Measurements from ENCODE around the gene HSD11B1. TPM values are rescaled to one million over a fixed set of nuclear protein-coding genes. Genes with fewer than 3 reads are reported as not detected.

HSD11B1 gene
- total RNA-seq, 2 experiments from 2014 or later = 0.33 TPM; not detected in 1

GRCh38 chr1:209728466-209728865 lies 23.8 kb downstream of the HSD11B1 start:
- H3K4me3 Mint-ChIP-seq = no peak overlapping the region
- H3K36me3 Mint-ChIP-seq (ENCODE audit: low read depth) = no peaks in the 10 kb centered on the region
- no peak for TF ChIP-seq CTCF (IDR thresholded peaks at IDR 0.05)
- ATAC-seq (ENCODE audit: poor library complexity) = no peak
- H3K27me3 ChIP-seq (ENCODE audit: control insufficient read depth in 1 of 2, insufficient read depth in 2 of 2, low read length in 2 of 2) = no peaks in the 10 kb centered on the region
- peaks cover 8% of the 10 kb centered on the region for H3K4me1 ChIP-seq (ENCODE audit: insufficient read depth, low read length)
- POLR2A ChIA-PET = interaction anchor here (1.2 to 1.6 kb wide), 2 partner anchors 9 to 28 kb away, joined by 3 to 4 read pairs; no protein-coding TSS in a partner anchor
- no peak overlapping the region for H3K27ac ChIP-seq (ENCODE audit: low read depth in 1 of 2, low read length in 2 of 2)
- no peak overlapping the region for H3K27ac Mint-ChIP-seq
- H3K9me3 ChIP-seq (ENCODE audit: control insufficient read depth in 1 of 2, insufficient read depth in 1 of 2, low read length in 2 of 2) = no peaks in the 10 kb centered on the region
- intact Hi-C loops (cut with DNase I, micrococcal nuclease) = no loop called here
- no peak overlapping the region for H3K4me3 ChIP-seq (ENCODE audit: low read length)
- no peaks in the 10 kb centered on the region for H3K27me3 Mint-ChIP-seq
- H3K36me3 ChIP-seq (ENCODE audit: insufficient read depth, low read length) = no peaks in the 10 kb centered on the region
- no peaks in the 10 kb centered on the region for H3K9me3 Mint-ChIP-seq
- CTCF ChIA-PET = no interaction called here
- DNase-seq = no peak
- H3K4me1 Mint-ChIP-seq (ENCODE audit: low read depth) = peaks cover 28% of the 10 kb centered on the region

DNA sequence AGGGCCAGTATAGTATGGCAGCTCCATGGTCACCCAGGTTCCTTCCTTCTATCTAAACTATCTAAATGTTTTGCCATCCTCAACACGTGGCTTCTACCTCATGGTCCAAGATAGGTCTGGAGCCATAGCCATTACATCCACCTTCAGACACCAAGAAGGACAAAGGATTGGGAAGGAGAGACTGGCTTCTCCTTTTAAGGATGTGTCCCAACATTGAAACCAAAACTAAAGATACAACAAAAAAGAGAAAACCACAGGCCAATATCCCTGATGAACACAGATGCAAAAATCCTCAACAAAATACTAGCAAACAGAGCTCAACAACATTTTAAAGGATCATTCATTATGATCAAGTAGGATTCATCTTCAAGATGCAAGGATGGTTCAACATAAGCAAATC lies 24.8 kb downstream of the HSD11B1 start:
- Mint-ChIP-seq H3K36me3 (ENCODE audit: low read depth) (no peaks in the 10 kb centered on the region), H3K4me3 (no peak overlapping the region), H3K27ac (no peak overlapping the region), H3K9me3 (no peaks in the 10 kb centered on the region), H3K4me1 (ENCODE audit: low read depth) (peaks cover 19% of the 10 kb centered on the region), H3K27me3 (no peaks in the 10 kb centered on the region)
- TF ChIP-seq CTCF (IDR thresholded peaks at IDR 0.05) = no peak
- Histone ChIP-seq H3K4me1 (ENCODE audit: insufficient read depth, low read length) (no peaks in the 10 kb centered on the region), H3K27me3 (ENCODE audit: control insufficient read depth in 1 of 2, insufficient read depth in 2 of 2, low read length in 2 of 2) (no peaks in the 10 kb centered on the region), H3K4me3 (ENCODE audit: low read length) (no peak overlapping the region), H3K9me3 (ENCODE audit: control insufficient read depth in 1 of 2, insufficient read depth in 1 of 2, low read length in 2 of 2) (no peaks in the 10 kb centered on the region), H3K36me3 (ENCODE audit: insufficient read depth, low read length) (no peaks in the 10 kb centered on the region), H3K27ac (ENCODE audit: low read depth in 1 of 2, low read length in 2 of 2) (no peak overlapping the region)
- no peak for ATAC-seq (ENCODE audit: poor library complexity)
- intact Hi-C loops (cut with DNase I, micrococcal nuclease) = no loop called here
- no peak for DNase-seq
- CTCF ChIA-PET = no interaction called here
- POLR2A ChIA-PET = no interaction called here

DNA sequence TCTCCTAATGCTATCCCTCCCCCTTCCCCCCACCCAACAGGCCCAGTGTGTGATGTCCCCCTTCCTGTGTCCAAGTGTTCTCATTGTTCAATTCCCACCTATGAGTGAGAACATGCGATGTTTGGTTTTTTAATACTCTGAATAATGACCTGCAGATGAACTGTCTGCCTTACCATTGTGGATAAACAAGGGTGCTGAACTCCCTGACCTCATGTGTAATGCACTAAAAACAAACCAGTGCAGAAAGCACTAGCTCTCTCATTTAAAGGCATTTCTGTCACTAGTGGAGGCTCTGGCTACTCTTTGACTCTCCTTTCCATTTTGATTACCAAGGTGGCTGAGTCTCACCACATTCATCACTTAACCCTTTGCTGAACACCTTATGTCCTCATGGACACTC lies 28.1 kb downstream of the HSD11B1 start:
- DNase-seq (no peak), ATAC-seq (ENCODE audit: poor library complexity) (no peak)
- Mint-ChIP-seq H3K27ac (no peak overlapping the region), H3K27me3 (no peaks in the 10 kb centered on the region), H3K4me1 (ENCODE audit: low read depth) (no peaks in the 10 kb centered on the region), H3K9me3 (no peaks in the 10 kb centered on the region), H3K36me3 (ENCODE audit: low read depth) (no peaks in the 10 kb centered on the region), H3K4me3 (no peak overlapping the region)
- TF ChIP-seq CTCF (IDR thresholded peaks at IDR 0.05) = no peak
- H3K27me3 ChIP-seq (ENCODE audit: control insufficient read depth in 1 of 2, insufficient read depth in 2 of 2, low read length in 2 of 2) = no peaks in the 10 kb centered on the region
- H3K27ac ChIP-seq (ENCODE audit: low read depth in 1 of 2, low read length in 2 of 2) = no peak overlapping the region
- intact Hi-C loops (cut with DNase I, micrococcal nuclease) = no loop called here
- no peaks in the 10 kb centered on the region for H3K4me1 ChIP-seq (ENCODE audit: insufficient read depth, low read length)
- ChIA-PET CTCF (no interaction called here), POLR2A (no interaction called here)
- no peaks in the 10 kb centered on the region for H3K36me3 ChIP-seq (ENCODE audit: insufficient read depth, low read length)
- H3K4me3 ChIP-seq (ENCODE audit: low read length) = no peak overlapping the region
- no peaks in the 10 kb centered on the region for H3K9me3 ChIP-seq (ENCODE audit: control insufficient read depth in 1 of 2, insufficient read depth in 1 of 2, low read length in 2 of 2)

Measured in CD4-positive, alpha-beta T cell (primary cell).